Stimulated activated CD4-positive, alpha-beta T cell treated with anti-CD3 and anti-CD28 coated beads, Interleukin-4, amount 100 ng/mL, for 4 hours (primary cell): ENCODE results near the gene ERGIC1.

Experiments used
- DNase-seq, 2 experiments: peaks; one replicate each; pipeline ENCODE4 v3.0.0-alpha.2; 2020

ERGIC1 gene

DNA sequence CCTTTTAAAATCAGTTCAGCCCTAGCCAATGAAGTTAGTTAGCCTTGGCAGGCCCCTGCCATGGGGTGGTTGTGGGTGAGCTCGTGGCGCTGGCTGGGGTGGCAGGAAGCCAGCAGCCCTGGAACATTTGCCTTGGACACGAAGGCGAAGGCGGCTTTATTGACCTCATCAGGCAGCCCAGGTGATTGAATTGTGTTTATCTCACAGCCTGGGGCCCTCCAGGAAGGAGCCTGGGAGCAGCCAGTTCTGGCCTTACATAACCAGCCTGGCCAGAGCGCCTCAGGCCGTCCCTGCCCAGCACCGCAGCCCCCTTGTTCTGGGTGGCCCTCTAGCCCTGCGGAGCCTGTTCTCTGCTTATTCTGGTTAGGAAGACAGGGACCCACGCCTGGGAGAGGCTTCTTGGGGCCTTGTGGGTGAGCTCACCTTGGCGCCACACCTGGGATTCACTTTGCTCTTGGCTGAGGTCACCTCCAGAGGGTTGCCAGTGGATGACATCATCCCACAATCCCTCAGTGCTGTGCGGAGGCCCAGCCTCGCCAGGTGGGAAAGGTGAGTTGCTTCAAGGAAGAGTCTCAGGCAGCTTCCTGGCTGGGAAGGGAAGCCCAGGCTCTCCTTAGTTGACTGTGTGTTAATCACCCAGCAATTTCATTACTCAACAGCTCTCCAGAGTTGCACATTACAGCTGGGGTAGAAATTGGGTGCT is 70.7 kb downstream of the ERGIC1 start:
- DNase-seq = no peak

DNA sequence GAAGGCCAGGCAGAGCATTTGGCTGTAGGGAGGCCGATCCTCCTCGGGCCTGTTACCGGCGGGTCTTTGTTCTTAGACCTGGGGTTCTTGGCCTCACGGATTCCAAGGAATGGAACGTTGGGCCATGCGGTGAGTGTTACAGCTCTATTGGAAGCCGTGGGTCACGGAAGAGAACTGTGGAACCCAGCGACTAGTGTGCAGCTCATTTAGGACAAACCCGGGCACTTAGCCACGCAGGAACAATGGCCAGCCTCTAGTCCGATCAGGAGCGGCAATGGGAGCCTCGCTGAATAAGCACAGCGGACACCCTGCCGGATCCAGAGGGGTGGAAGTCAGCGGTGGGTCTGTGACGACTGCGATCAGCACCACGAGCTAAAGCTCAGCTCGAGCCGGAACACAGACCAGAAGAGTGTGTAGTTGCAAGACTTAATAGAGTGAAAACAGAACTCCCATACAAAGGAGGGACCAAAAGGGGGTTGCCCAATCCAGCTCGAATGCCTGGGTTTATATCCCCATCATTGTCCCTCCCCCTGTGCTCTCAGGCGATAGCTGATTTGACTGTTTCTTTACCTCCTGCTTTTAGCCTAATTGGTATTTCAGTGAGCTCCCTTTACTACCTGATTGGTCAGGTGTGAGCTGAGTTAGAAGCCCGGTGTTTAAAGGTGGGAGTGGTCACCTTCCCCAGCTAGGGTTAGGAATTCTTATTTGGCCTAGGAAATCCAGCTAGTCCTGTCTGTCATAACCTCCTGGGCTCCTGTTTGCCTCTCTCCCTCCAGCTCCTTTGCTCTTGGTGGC is 71.5 kb downstream of the ERGIC1 start:
- DNase-seq = no peak

DNA sequence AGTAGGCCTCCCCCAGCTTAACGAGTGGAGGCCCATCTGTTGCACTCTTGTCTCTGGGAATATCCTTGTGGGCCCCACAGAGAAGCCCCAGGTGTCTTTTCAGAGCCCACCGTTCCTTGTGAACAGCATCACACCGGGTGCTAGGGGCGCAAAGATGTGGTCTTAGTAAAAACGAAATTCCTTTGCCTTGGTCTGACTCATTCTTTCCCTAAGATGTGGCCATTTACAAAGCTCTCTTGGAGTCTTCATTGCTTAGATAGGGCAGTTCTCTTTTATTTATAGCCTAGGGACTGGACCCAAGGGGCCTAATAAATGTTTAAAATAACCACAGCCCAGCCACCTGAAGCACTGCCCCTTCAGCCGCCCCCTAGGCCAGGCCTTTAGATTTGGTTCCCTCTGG is 72.4 kb downstream of the ERGIC1 start:
- DNase-seq = no peak

DNA sequence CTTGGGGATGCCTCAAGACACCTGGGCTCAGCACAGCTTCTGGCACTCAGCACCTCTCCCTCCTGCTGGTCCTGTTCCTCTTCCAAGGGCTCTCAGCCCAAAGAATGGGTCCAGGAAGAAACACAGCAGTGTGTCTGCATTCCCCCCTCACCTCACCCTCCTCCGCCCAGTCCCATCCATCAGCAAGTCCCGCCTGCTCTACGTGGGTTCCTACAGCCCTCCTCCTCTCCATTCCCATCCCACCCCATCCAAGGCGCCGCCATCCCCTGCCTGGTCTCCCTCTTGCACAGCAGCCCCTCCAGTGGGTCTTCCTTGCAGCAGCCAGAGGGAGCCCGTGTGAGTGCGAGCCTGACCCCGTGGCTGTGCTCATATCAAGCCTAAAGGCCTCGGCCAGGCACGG is 72.8 kb downstream of the ERGIC1 start:
- no peak for DNase-seq

DNA sequence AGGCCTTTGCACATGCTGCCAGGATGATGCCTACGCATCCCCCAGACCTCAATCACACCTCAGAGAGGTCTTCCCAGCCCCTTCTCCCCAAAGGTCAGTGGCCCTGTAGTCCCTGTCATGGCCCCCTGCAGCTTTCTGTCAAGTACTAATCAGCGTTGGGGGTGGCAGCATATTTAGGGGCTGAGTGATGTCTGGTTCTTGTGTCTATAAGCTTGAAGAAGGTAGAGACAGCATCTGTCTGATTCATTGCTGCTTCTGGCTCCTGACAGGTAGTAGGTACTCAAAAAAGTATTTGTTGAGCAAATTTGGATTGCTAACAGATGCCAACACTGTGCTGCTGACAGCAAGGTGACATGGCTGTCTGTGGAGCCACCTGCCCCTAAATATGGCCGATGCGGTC is 73.6 kb downstream of the ERGIC1 start:
- DNase-seq = no peak

DNA sequence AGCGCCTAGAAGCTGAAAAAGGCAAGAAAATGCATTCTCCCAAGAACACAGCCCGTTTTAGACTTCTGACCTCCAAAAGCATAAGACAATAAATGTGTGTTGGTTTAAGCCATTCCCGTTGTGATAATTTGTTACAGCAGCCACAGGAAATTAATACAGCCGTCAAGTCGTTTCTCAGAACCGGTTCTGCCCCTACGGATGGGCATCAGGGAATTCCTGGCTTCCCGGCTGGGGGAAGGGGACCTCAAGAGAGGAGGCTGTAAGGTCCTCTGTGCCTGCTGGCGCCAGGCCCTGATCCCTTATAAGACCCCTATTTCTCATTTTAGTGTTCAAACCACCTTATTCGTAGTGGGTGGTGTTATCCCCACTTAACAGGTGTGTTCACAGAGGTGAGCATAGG is 74.6 kb downstream of the ERGIC1 start:
- no peak for DNase-seq

DNA sequence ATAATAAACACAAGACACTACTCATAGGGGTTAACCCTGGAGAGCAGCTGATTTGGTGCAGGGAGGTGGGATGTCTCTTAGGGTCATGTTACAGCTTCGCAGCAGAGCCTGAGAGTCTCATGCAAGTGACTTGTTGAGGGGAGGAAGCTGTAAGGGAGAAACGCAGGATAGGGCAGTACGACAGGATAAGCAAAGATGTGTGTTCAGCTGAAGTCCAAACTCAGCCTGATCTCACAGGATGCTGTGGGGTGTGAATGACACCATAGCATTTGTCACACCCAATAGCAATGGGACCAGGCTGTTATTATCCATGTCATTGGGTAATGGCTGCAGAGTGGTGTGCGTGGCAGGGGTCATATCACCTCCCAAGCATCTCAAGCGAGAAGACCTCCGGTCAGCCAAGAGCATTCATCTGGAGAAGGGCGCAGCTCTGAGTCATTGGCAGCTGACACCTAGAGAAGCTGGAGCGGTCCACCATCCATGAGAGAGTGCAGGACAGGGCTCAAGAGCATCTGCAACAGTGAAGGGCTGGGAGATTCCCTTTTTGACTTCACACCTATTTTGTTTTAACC is 76.0 kb downstream of the ERGIC1 start:
- DNase-seq = no peak

DNA sequence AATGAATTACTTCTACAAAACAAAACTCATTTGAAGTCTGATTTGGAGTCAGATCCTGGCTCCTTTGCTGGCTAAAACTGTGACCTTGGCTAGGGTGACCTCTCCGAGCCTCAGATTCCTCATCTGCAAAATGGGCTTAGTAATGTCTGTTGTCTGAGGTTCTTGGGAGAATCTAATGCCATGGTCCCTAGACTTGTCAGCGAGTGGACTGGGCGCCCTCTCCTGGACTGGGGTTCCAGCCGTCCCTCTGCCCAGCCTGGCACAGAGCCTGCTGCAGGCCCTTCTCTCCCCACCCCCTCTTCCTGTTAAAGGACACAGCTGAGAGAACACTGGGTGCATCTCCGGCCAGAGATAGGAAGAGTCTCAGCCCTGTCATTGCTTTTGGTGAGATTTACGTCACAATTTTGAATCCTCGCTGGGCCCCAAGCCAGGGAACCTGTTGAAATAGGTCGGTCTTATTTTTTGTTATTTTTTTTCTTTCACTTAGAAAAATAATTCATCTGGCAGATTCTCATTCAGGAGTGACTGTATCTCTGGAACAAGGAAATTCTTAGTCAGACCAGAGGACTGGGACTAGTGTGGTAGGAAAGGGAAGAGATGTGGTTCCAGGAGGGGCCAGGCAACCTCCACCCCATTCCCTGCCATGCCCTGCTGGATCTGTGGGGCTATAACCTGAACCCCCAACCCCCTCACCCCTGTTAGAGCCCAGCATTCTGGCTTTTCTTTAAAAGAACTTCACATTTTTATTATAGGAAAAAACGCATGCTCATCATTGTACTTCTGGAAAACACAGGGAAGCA is 77.0 kb downstream of the ERGIC1 start:
- no peak for DNase-seq

DNA sequence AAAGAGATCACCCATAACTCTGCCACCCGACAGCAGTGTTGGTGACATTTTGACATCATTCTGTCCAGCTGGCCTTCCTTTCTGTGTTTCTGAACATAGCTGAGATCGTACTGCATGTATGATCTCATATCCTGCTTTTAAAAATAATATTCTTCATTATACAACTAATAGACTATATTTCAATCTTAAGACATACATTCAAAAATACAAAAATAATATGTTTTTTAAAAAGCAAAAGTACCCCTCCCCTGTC is 77.5 kb downstream of the ERGIC1 start:
- no peak for DNase-seq

DNA sequence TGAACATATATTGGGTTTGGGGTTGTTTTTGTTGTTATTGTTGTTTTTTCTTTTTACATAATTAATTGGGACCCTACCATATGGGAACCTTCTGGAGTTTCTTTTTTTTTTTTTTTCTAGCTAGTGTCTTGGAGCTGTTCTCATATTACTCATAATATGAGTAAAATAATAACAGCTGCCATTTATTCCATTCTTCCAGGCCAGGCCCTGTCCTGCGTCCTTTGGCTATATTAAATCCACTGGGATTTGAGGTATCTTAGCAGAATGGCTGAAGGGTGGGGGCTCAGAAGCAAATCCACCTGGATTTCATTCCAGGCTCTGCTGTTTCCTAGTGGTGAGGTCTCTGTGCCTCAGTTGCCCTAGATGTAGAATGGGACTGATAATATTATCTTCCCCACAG is 77.9 kb downstream of the ERGIC1 start:
- DNase-seq = no peak

DNA sequence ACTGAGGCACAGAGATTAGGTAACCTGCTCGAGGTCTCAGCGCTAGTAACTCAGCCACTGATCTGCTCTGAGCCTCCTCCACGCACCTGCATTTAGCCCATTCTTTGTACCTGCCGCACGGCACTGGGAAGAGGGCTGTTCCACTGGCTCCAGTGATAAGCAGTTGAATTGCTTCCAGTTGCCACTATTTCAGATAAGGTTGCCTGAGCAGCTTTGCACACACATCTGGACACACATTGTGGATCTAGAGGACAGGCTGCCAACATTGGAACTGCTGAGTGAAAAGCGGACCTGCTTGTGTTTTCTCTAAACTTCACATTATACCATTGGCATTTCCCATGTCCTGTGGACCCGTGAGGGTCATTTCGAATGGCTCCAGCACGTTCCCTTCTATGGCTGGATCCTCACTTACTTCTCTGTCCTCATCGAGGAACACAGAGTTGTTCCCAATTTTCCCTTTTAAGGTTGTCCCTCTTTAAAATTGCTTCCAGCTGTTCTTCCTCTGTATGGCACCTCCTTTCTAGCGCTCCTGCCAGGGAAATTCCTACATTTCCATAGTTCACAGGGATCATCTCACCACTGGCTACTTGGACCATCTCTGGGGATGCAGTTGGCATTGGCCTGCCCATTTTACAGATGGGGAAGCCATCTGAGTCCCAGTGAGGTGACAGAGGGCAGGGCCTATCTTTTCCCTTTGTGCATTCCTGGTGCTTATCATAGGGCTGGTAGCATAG is 79.2 kb downstream of the ERGIC1 start:
- no peak for DNase-seq

DNA sequence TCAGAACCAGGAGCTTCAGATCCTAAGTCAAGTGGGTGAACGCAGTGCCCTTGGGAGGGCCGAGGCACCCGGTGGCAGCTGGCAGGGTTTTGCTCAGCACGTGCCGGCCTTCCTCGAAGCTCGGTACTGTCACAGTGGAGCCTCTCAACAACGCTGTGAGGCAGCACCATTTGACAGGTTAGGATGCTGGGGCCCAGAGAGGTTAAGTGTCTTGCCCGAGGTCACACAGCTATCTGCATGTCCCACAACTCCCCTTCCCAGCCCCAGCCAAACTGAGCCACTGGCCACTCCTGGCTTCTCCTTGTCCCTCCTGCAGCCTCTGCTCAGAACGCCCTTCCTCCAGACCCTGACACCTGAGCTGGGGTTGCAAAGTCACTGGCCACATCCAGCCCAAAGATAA is 81.5 kb downstream of the ERGIC1 start:
- no peak for DNase-seq

DNA sequence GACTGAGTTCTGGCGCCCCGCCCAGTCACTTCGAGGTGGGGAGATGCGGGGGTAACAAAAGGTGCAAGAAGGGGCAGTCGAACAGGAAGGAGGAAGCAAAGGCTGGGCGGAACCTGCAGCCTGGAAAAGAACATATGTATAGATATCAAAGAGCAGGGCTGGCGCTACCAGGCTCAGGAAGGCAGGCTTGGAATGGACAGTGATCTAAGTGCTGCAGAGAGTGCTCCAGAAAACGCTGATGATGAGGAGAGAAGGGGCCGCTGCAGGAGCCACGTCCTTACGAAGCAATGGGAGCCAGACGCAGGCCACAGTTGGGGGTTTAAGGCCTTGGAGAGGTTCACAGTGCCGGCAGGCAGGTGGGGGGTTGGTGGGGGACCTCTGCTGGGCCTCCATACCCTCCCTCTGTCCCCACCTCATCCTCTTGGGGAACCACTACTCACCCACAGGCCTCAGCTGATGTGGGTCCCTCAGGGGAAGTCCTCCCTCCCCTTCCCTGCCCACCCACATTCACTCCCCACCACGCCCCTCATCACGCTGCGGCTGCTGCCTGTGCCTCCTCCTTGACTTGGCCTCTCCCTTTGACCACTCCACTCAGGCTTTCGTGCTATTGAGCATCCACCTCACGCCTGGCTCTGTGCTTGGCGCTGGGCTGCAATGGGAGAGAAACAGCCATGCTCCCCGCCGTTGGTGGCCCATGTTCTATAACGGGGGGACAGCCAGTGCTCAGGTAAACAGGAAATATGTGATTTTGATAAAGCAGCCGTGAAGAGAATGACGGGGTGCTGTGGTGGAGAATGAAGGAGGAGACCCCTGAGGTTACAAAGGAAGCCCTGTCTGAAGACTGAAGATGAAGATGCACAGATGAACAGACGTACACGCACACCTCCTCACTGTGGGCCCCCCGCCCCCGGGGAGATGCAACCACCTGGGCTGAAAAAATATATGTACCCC is 84.6 kb downstream of the ERGIC1 start:
- DNase-seq = no peak

DNA sequence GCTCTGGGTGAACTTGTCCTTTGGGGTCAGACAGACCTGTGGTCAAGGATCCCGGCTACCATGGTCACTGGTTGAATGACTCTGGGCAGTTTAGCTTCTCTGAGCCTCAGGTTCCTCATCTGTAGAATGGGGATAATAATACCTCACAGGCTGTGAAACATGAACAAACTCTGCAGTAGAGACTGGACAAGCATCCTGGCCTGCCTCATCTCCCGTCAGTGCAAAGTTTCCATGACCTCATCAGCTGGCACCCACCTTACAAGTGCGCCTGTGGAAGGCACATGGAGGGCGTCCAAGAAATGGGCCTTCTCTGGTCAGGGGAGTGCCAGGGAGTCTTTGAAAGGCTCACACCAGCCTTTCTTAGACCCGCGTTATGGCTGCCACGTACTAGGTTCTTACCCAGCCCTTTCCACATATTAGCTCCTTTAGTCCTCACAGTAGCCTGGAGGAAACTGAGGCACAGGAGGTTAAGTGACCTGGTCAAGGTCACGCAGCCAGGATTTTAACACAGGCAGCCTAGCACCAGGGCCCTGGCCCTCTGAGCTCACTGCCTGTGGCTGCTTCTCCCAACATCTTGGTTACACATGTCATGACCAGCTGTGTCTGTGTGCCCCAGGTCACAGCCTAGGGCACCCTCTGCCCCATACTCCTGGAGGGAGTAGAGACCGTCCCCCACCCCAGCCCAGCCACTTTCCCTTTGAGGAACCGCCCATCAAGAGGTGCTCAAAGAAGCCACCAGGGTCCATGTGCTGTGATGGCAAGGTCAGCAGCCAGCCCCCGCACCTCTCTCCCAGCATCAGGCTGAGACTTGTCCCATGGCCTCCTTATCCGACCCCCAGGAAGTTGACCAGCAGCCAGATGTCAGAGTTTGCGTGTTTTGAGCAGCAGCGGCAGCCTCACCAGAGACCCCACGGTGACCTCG is 85.7 kb downstream of the ERGIC1 start:
- no peak for DNase-seq

DNA sequence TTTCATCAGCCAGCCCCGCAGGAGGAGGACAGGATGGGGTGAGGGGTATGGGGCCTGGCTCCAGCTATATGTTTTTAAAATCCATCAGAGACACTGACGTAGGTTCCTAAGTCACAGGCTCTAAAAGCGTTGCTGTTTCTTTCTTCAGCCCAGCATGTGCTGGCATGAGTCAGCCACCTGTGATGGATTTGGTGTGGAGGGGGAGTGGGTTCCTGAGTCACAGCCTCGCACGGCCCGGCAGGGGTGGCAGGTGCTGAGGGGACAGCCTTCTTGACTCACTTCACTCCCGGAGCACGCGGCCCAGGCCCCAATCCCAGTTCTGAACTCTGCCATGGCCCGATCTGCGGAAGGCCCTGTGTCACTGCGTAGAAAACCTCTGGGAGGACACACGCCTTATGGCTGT is 86.4 kb downstream of the ERGIC1 start:
- DNase-seq = no peak

DNA sequence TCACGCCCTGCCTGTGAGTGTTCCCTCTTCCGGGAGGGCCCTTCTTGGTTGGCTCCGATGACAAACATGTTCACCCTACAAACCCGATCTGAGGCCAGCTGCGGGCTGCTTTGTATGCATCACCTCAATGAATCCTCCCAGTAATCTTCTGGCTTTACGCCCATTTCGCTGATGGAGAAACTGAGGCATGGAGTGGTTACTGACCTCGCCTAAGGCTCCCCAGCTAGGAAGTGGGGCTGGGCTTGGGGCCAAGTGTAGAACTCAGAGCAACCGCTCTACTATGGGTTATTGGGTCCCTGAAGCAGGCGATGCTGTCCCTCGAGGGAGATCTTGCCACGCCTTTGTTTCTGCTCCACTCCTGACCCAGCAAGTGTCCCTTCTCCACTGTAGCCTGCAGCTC is 86.9 kb downstream of the ERGIC1 start:
- DNase-seq = no peak

DNA sequence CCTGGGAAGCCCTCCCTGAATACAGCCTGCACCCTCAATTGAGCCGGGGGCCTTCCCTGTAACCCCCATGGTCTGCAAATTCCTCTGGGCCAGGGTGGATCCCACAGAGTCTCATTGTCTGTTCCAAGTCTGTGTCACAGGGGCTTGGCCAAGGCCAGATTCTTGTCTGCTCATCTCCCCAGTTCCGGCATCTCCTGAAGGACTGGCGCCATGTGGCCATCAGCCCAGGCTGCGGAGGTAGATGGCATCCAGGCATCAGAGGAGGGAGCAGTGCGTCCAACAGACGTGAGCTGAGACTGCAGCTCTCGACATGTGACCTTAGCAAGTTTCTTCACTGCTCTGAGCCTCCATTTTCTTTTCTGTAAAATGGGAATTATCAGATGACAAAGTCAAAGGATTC is 87.9 kb downstream of the ERGIC1 start:
- DNase-seq = no peak

DNA sequence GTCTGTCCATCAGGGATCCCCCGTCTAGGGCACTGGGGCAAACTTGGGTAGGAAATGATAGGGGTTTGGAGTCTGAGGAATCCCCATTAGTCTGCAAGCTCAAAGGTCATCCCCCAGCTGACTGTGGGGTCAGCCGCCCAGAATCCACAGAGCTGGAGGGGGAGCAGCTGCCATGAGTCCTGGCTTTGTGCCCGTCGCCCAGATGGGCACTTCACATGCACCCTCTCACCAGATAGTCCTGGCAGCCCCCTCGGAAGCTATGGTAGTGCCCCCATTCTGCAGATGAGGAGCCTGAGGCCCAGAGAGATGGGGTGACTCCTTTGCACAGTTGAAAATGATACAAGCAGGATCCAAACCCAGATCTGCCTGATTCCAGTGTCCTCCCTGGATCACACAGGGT is 89.5 kb downstream of the ERGIC1 start:
- DNase-seq = no peak

DNA sequence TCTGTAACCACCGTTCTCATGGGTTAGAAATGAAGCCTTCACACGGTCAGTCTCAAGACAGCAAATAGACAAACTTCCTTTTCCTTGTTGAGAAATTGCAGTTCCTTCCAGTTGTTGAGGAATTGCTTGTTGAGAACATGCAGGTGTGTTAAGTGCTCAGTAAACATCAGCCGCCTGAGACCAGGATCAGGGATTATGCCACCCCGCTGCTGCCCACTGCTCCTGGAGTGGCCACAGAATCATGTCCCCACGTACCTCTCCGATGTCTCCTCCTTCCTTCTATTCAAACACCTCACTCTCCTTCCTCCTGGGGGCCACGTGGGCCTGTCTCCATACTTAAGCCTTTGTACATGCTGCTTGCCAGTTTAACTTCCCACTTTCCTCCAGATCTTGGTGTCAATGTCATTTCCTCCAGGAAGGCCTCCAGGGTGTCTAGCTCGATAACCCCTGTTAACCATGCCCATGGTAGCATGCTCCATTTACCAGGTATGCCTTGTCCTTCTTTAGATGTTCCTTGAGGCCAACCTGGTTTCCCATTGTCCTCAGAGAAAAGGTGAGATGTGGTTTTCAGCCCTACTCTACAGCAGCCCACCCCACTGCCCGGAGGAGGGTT is 91.4 kb downstream of the ERGIC1 start:
- no peak for DNase-seq

DNA sequence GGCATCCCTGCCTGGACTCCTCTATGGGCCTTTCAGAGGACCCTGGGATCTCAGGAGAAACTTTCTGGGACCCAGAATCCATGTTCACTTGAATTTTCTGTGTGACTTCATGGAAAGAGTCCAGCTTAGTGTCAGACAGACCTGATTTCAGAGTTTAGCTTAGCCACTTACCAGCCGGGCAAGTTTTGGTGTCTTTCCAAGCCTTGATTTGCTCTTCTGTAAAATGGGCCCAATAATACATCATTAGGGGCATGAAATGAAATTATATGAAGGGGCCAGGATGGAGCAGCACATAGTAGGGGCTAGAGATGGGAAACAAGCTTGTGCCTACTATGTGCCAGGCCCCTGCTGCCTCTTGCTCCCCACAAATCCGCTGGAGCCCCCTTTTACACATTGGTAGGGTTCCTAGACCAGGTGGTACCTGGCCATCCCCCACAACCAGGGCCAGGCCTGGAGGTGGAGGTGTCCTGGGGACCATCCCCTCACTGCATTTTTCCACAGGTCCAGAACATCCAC is 92.0 kb downstream of the ERGIC1 start:
- no peak for DNase-seq
